WTC11 (cell line): ENCODE measurements around the gene ZCCHC8. TPM values are rescaled to one million over a fixed set of nuclear protein-coding genes. Genes with fewer than 3 reads are reported as not detected.
"Not testable (repeated sequence)": the region's sequence is repeated elsewhere in the genome, so short reads cannot be mapped to it uniquely, and the experiment has no call there.

ENCODE experiments used
- ATAC-seq: fragments of 200-7000 bp; cut with Tn5 transposase; 2 replicates; pipeline ENCODE4 v1.10.0; 2021; ENCODE audit warnings: mild to moderate bottlenecking, moderate library complexity
- CTCF ChIA-PET: fragments of 300-600 bp; sonication (Branson Sonifier 250); formaldehyde crosslinking; loops from one replicate; lab custom pipeline; 2021; ENCODE audit warnings: antibody characterized with exemption; lab: Charles Lee
- POLR2A ChIA-PET: fragments of 350-600 bp; sonication (Branson Sonifier 250); formaldehyde crosslinking; loops from one replicate; lab custom pipeline; 2021; ENCODE audit warnings: antibody characterized with exemption; lab: Charles Lee
- DNase-seq: peaks from one replicate; pipeline ENCODE4 v3.0.0; 2021; ENCODE audit warnings: low spot score
- H3K27ac Mint-ChIP-seq: 2 replicates; pipeline ENCODE4 v1.8.0; 2021; ENCODE audit warnings: mixed read lengths
- H3K27me3 Mint-ChIP-seq: 2 replicates; pipeline ENCODE4 v1.8.0; 2021; ENCODE audit warnings: low read depth, mild to moderate bottlenecking, moderate library complexity, mixed read lengths
- H3K36me3 Mint-ChIP-seq: 2 replicates; pipeline ENCODE4 v1.8.0; 2021; ENCODE audit warnings: mixed read lengths
- H3K4me1 Mint-ChIP-seq: 2 replicates; pipeline ENCODE4 v1.8.0; 2022; ENCODE audit warnings: mixed read lengths
- H3K4me3 Mint-ChIP-seq: 2 replicates; pipeline ENCODE4 v1.8.0; 2021; ENCODE audit warnings: mild to moderate bottlenecking, moderate library complexity, mixed read lengths
- H3K9me3 Mint-ChIP-seq: 2 replicates; pipeline ENCODE4 v1.8.0; 2021; ENCODE audit warnings: mixed read lengths
- ATF2 ChIP-seq: sonication (generic); formaldehyde crosslinking; IDR thresholded peaks from 2 replicates; pipeline ENCODE4 v1.8.1; 2022; ENCODE audit warnings: low read depth, missing genetic modification reagents, borderline replicate concordance
- ATF6 ChIP-seq: sonication (generic); formaldehyde crosslinking; IDR thresholded peaks from 2 replicates; pipeline ENCODE4 v1.8.1; 2023; ENCODE audit warnings: mild to moderate bottlenecking, missing genetic modification reagents
- CTCF ChIP-seq: fragments of 200-600 bp; IDR thresholded peaks from 2 replicates; pipeline ENCODE4 v1.8.0; 2022; ENCODE audit warnings: antibody characterized with exemption
- E2F1 ChIP-seq: sonication (generic); formaldehyde crosslinking; IDR thresholded peaks from 2 replicates; pipeline ENCODE4 v1.8.0; 2022; ENCODE audit warnings: mild to moderate bottlenecking, missing genetic modification reagents
- E2F5 ChIP-seq: sonication (generic); formaldehyde crosslinking; IDR thresholded peaks from 2 replicates; pipeline ENCODE4 v1.8.1; 2022; ENCODE audit warnings: mild to moderate bottlenecking, moderate library complexity, missing genetic modification reagents
- ELF4 ChIP-seq: sonication (generic); formaldehyde crosslinking; IDR thresholded peaks from 2 replicates; pipeline ENCODE4 v1.8.1; 2022; ENCODE audit warnings: low read depth, mild to moderate bottlenecking, moderate library complexity, missing genetic modification reagents
- EMX1 ChIP-seq: fragments of 250-450 bp; sonication (Bioruptor Pico); IDR thresholded peaks from 2 replicates; pipeline ENCODE4 v1.8.0; 2021; ENCODE audit warnings: mild to moderate bottlenecking
- ERG ChIP-seq: fragments of 250-450 bp; sonication (Bioruptor Pico); IDR thresholded peaks from 2 replicates; pipeline ENCODE4 v1.8.0; 2021; ENCODE audit warnings: mild to moderate bottlenecking
- FOXJ3 ChIP-seq: sonication (generic); formaldehyde crosslinking; IDR thresholded peaks from 2 replicates; pipeline ENCODE4 v1.9.0; 2021; ENCODE audit warnings: missing genetic modification reagents, mild to moderate bottlenecking, borderline replicate concordance
- HMGA2 ChIP-seq: fragments of 250-450 bp; sonication (Bioruptor Pico); IDR thresholded peaks from 2 replicates; pipeline ENCODE4 v1.4.0; 2021; ENCODE audit warnings: mild to moderate bottlenecking, moderate library complexity
- IRF1 ChIP-seq: sonication (generic); formaldehyde crosslinking; IDR thresholded peaks from 2 replicates; pipeline ENCODE4 v1.8.0; 2023; ENCODE audit warnings: missing genetic modification reagents
- NFATC4 ChIP-seq: fragments of 250-450 bp; sonication (Bioruptor Pico); IDR thresholded peaks from 2 replicates; pipeline ENCODE4 v1.9.0; 2021; ENCODE audit warnings: mild to moderate bottlenecking
- NR2C2 ChIP-seq: sonication (generic); formaldehyde crosslinking; IDR thresholded peaks from 2 replicates; pipeline ENCODE4 v1.8.0; 2022; ENCODE audit warnings: mild to moderate bottlenecking, missing genetic modification reagents
- RORB ChIP-seq: fragments of 250-450 bp; sonication (Bioruptor Pico); IDR thresholded peaks from 2 replicates; pipeline ENCODE4 v1.9.0; 2021; ENCODE audit warnings: mild to moderate bottlenecking
- ZNF232 ChIP-seq: sonication (generic); formaldehyde crosslinking; IDR thresholded peaks from 2 replicates; pipeline ENCODE4 v1.8.0; 2022; ENCODE audit warnings: mild to moderate bottlenecking, missing genetic modification reagents
- total RNA-seq: library from RNA; stranded (reverse); gene quantifications from 3 replicates; pipeline ENCODE4 v1.2.3, GENCODE V29; 2021

Gene ZCCHC8
- total RNA-seq, 1 experiment from 2014 or later, result 28.4 TPM

GRCh38 chr12:122513660-122514059 is 12.9 kb upstream of the ZCCHC8 start:
- ATAC-seq (no peak), DNase-seq (no peak)
- no peak overlapping the region for H3K27ac Mint-ChIP-seq
- no peaks in the 10 kb centered on the region for H3K27me3 Mint-ChIP-seq
- H3K36me3 Mint-ChIP-seq, result peaks cover 96% of the 10 kb centered on the region
- CTCF ChIA-PET, result no interaction called here
- H3K4me1 Mint-ChIP-seq, result no peaks in the 10 kb centered on the region
- POLR2A ChIA-PET, result no interaction called here
- no peak overlapping the region for H3K4me3 Mint-ChIP-seq
- H3K9me3 Mint-ChIP-seq, result no peaks in the 10 kb centered on the region
- TF ChIP-seq FOXJ3 (CRISPR knock-in tag) (no peak), RORB (CRISPR knock-in tag) (no peak), ATF6 (no peak), E2F1 (CRISPR knock-in tag) (no peak), IRF1 (no peak), ATF2 (no peak), ELF4 (CRISPR knock-in tag) (no peak), E2F5 (CRISPR knock-in tag) (no peak), CTCF (no peak), NR2C2 (CRISPR knock-in tag) (no peak), NFATC4 (CRISPR knock-in tag) (no peak), EMX1 (no peak), ERG (CRISPR knock-in tag) (no peak), ZNF232 (no peak)

- DNase-seq, H3K9me3 Mint-ChIP-seq, H3K27ac Mint-ChIP-seq, CTCF ChIA-PET, H3K27me3 Mint-ChIP-seq, H3K4me1 Mint-ChIP-seq, POLR2A ChIA-PET, ATAC-seq, H3K4me3 Mint-ChIP-seq: not testable (repeated sequence)
- H3K36me3 Mint-ChIP-seq, result peaks cover 96% of the 10 kb centered on the region
- TF ChIP-seq HMGA2 (CRISPR knock-in tag), result peak; percentile 66
Measured at GRCh38 chr12:122513028-122513427, 12.3 kb upstream of the ZCCHC8 start.
